ENCODE measurements around the gene ARHGAP6. TPM values are rescaled to one million over a fixed set of nuclear protein-coding genes. Genes with fewer than 3 reads are reported as not detected.
"Not testable (repeated sequence)": the region's sequence is repeated elsewhere in the genome, so short reads cannot be mapped to it uniquely, and the experiment has no call there.

ARHGAP6 gene
- total RNA-seq, 1 experiment from 2014 or later: 0.07 TPM

DNA sequence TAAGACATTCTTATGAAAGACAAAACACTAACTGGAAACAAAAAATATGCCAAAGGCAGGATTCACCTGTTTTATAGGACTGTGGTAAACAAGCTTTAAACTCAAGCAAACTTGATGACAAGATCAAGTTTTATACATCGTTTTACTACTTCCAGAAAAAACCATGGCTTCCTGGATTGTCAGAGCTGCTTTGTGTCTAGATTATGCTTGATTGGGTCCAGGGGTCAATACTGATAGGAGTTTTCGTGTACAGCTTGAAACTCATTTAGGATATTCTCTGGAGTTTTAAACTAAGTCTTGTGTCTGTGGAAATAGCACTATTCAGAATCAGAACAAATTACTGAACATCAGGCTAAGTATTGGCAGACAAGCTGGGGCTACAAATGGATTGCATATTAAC is 541.6 kb downstream of the ARHGAP6 start:
- Histone ChIP-seq H2BK12ac (ENCODE audit: insufficient read length, low read depth, low read length) (no peak overlapping the region), H3T11ph (ENCODE audit: low read length) (no peak overlapping the region), H3K27me3 (ENCODE audit: insufficient read depth, low read length) (no peaks in the 10 kb centered on the region), H2BK120ac (ENCODE audit: low read depth, low read length, poor library complexity, severe bottlenecking) (no peak overlapping the region), H2BK15ac (ENCODE audit: low read depth, low read length) (no peak overlapping the region), H2AFZ (ENCODE audit: low read length) (no peak overlapping the region), H4K20me1 (ENCODE audit: control insufficient read depth, insufficient read depth, insufficient read length) (no peaks in the 10 kb centered on the region), H3K27ac (ENCODE audit: insufficient read length, low read depth, low read length) (no peak overlapping the region), H3K56ac (ENCODE audit: insufficient read length, low read depth, low read length) (no peak overlapping the region), H3K4me1 (ENCODE audit: insufficient read depth, low read length) (no peaks in the 10 kb centered on the region), H3K23me2 (ENCODE audit: insufficient read length, low read depth, low read length, poor library complexity, severe bottlenecking) (no peaks in the 10 kb centered on the region), H2BK20ac (ENCODE audit: low read depth, low read length, poor library complexity, severe bottlenecking) (no peak overlapping the region), H4K8ac (replicated peaks; ENCODE audit: insufficient read length, low read depth, low read length) (no peak overlapping the region), H3K18ac (ENCODE audit: insufficient read length, low read depth, low read length) (no peak overlapping the region), H3K9ac (ENCODE audit: extremely low read depth, insufficient read length, low read length) (no peak overlapping the region), H3K23ac (ENCODE audit: insufficient read length, low read depth, low read length) (no peak overlapping the region), H2BK5ac (ENCODE audit: insufficient read length, low read length) (no peak overlapping the region), H3K4me2 (ENCODE audit: insufficient read depth, insufficient read length, low read length) (no peak overlapping the region), H4K91ac (ENCODE audit: insufficient read length, low read depth, low read length) (no peak overlapping the region), H4K5ac (ENCODE audit: insufficient read length, low read depth, low read length) (no peak overlapping the region), H3K79me2 (ENCODE audit: insufficient read depth, low read length) (no peaks in the 10 kb centered on the region), H3K9me3 (ENCODE audit: control insufficient read depth, low read depth, low read length) (no peaks in the 10 kb centered on the region), H2AK5ac (ENCODE audit: insufficient read length, low read length) (no peak overlapping the region), H3K79me1 (ENCODE audit: insufficient read depth, low read depth, low read length, poor library complexity, severe bottlenecking) (no peaks in the 10 kb centered on the region), H3K14ac (ENCODE audit: insufficient read depth, low read length) (no peak overlapping the region), H3K4ac (ENCODE audit: low read depth, low read length) (no peak overlapping the region)
- H3K27me3 Mint-ChIP-seq (ENCODE audit: low read depth): no peaks in the 10 kb centered on the region
- H3K27ac Mint-ChIP-seq: no peak overlapping the region
- H3K9me3 Mint-ChIP-seq: peaks cover 59 to 62% of the 10 kb centered on the region in 2 experiments
- H3K4me1 Mint-ChIP-seq: peaks cover under 1 to 2% of the 10 kb centered on the region in 2 experiments; a peak in 3 of 4 replicates
- WGBS (ENCODE audit: extremely low coverage, insufficient read length, low lambda C conversion rate): no CpG with 5 or more reads among the region's 2 CpGs
- DNase-seq: no peak
- TF ChIP-seq, protein P1, sequence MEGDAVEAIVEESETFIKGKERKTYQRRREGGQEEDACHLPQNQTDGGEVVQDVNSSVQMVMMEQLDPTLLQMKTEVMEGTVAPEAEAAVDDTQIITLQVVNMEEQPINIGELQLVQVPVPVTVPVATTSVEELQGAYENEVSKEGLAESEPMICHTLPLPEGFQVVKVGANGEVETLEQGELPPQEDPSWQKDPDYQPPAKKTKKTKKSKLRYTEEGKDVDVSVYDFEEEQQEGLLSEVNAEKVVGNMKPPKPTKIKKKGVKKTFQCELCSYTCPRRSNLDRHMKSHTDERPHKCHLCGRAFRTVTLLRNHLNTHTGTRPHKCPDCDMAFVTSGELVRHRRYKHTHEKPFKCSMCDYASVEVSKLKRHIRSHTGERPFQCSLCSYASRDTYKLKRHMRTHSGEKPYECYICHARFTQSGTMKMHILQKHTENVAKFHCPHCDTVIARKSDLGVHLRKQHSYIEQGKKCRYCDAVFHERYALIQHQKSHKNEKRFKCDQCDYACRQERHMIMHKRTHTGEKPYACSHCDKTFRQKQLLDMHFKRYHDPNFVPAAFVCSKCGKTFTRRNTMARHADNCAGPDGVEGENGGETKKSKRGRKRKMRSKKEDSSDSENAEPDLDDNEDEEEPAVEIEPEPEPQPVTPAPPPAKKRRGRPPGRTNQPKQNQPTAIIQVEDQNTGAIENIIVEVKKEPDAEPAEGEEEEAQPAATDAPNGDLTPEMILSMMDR (conservative IDR thresholded peaks at IDR 0.05): no peak
- peaks cover 14 to 47% (median 31%) of the 10 kb centered on the region in 3 experiments for H3K36me3 Mint-ChIP-seq (ENCODE audit: insufficient read depth in 1 of 3, low read depth in 3 of 3)
- no peak overlapping the region for H3K4me3 Mint-ChIP-seq

DNA sequence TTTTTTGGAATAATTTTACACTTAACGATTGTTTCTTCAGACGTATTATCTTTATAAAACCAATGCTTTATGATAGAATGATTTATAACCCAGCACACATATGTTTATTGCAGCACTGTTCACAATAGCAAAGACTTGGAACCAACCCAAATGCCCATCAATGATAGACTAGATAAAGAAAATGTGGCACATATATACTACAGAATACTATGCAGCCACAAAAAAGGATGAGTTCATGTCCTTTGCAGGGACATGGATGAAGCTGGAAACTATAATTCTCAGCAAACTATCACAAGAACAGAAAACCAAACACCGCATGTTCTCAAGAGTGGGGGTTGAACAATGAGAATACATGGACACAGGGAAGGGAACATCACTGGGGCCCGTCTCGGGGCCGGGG is 542.6 kb downstream of the ARHGAP6 start:
- not testable (repeated sequence) for H2BK120ac ChIP-seq (ENCODE audit: low read depth, low read length, poor library complexity, severe bottlenecking); H3K27ac ChIP-seq (ENCODE audit: insufficient read length, low read depth, low read length); DNase-seq; H3K79me2 ChIP-seq (ENCODE audit: insufficient read depth, low read length); H2BK20ac ChIP-seq (ENCODE audit: low read depth, low read length, poor library complexity, severe bottlenecking); H3K27ac Mint-ChIP-seq; H2BK5ac ChIP-seq (ENCODE audit: insufficient read length, low read length); H3K18ac ChIP-seq (ENCODE audit: insufficient read length, low read depth, low read length); H4K20me1 ChIP-seq (ENCODE audit: control insufficient read depth, insufficient read depth, insufficient read length); H3K14ac ChIP-seq (ENCODE audit: insufficient read depth, low read length); H3K27me3 Mint-ChIP-seq (ENCODE audit: low read depth); H3K27me3 ChIP-seq (ENCODE audit: insufficient read depth, low read length); H4K8ac ChIP-seq (replicated peaks; ENCODE audit: insufficient read length, low read depth, low read length); H3K79me1 ChIP-seq (ENCODE audit: insufficient read depth, low read depth, low read length, poor library complexity, severe bottlenecking); H2BK12ac ChIP-seq (ENCODE audit: insufficient read length, low read depth, low read length); H3K4ac ChIP-seq (ENCODE audit: low read depth, low read length); H3K56ac ChIP-seq (ENCODE audit: insufficient read length, low read depth, low read length); H3K4me1 ChIP-seq (ENCODE audit: insufficient read depth, low read length); H3K4me1 Mint-ChIP-seq; H3K4me2 ChIP-seq (ENCODE audit: insufficient read depth, insufficient read length, low read length); H3K23me2 ChIP-seq (ENCODE audit: insufficient read length, low read depth, low read length, poor library complexity, severe bottlenecking); H2AFZ ChIP-seq (ENCODE audit: low read length); H3K4me3 Mint-ChIP-seq; H3K9me3 ChIP-seq (ENCODE audit: control insufficient read depth, low read depth, low read length); H4K5ac ChIP-seq (ENCODE audit: insufficient read length, low read depth, low read length); H3T11ph ChIP-seq (ENCODE audit: low read length); H4K91ac ChIP-seq (ENCODE audit: insufficient read length, low read depth, low read length); H3K9ac ChIP-seq (ENCODE audit: extremely low read depth, insufficient read length, low read length); H2BK15ac ChIP-seq (ENCODE audit: low read depth, low read length); H2AK5ac ChIP-seq (ENCODE audit: insufficient read length, low read length); H3K23ac ChIP-seq (ENCODE audit: insufficient read length, low read depth, low read length)
- no CpG with 5 or more reads among the region's 6 CpGs for WGBS (ENCODE audit: extremely low coverage, insufficient read length, low lambda C conversion rate)
- H3K9me3 Mint-ChIP-seq: peaks cover 60 to 62% of the 10 kb centered on the region in 2 experiments
- H3K36me3 Mint-ChIP-seq (ENCODE audit: insufficient read depth in 1 of 3, low read depth in 3 of 3): peaks cover 16 to 54% (median 35%) of the 10 kb centered on the region in 3 experiments

Data from H9 (cell line).